H1 (cell line): Measurements from ENCODE around the gene PCDHB12. TPM values are rescaled to one million over a fixed set of nuclear protein-coding genes. Genes with fewer than 3 reads are reported as not detected.

Experiments used
- EZH2 ChIP-seq: fragments of 200-600 bp; sonication (generic); IDR thresholded peaks from 2 replicates; pipeline ENCODE4 v1.7.1; 2012; ENCODE audit warnings: low read depth, mild to moderate bottlenecking, moderate library complexity, low read length, inconsistent platforms; ENCODE audit not compliant: severe bottlenecking
- JUND ChIP-seq: IDR thresholded peaks from 2 replicates; pipeline ENCODE4 v1.6.1; 2011; ENCODE audit warnings: mild to moderate bottlenecking, improper control_type of control experiment, low read length
- RBBP5 ChIP-seq: IDR thresholded peaks from 2 replicates; pipeline ENCODE4 v1.7.1; 2012; ENCODE audit warnings: low read depth, mild to moderate bottlenecking, inconsistent platforms, low read length, moderate library complexity, borderline replicate concordance
- SP1 ChIP-seq: IDR thresholded peaks from 2 replicates; pipeline ENCODE4 v1.6.1; 2011; ENCODE audit warnings: low read depth, low read length
- TEAD4 ChIP-seq: IDR thresholded peaks from 2 replicates; pipeline ENCODE4 v1.6.1; 2012; ENCODE audit warnings: low read depth, low read length, inconsistent platforms, mixed read lengths
- ZNF274 ChIP-seq: IDR thresholded peaks from 2 replicates; pipeline ENCODE4 v1.7.0; 2012; ENCODE audit warnings: low read length, borderline replicate concordance; ENCODE audit errors: extremely low read depth
- polyA plus RNA-seq, 7 experiments: library from polyadenylated mRNA; depleted of rRNA in 3 of 7; stranded (reverse) in 5 of 7; unstranded in 2 of 7; fragments of >200 nt in 5 of 7; fragments of 200-250 nt in 2 of 7; gene quantifications; 1 replicate in 5 of 7; 2 replicates in 1 of 7; 4 replicates in 1 of 7; pipeline versions ENCODE4 v1.2.1 to v1.2.3, GENCODE V29; 2011 to 2013; ENCODE audit warnings: missing spikeins in 2 of 7, mixed read lengths in 2 of 7
- total RNA-seq: library from RNA; stranded (reverse); fragmentation: NEBNext Ultra II Directional; extraction: Animal tissue kit (Norgen Biotek cat#: 25700); gene quantifications from 2 replicates; pipeline ENCODE4 v1.2.1, GENCODE V29; 2021

PCDHB12 gene
- total and polyA plus RNA-seq, 2 of the 8 experiments (the other 6 are each of a cell fraction or from before 2014, with no cell fraction given), result 1.1 to 2.0 TPM

GRCh38 chr5:141258464-141258863, 49.9 kb downstream of the PCDHB12 start (continued):
- TF ChIP-seq ZNF274 (no peak), TEAD4 (no peak), SP1 (no peak), EZH2 (no peak), RBBP5 (no peak), JUND (no peak)
